ENCODE data around the gene STX1B. TPM values are rescaled to one million over a fixed set of nuclear protein-coding genes. Genes with fewer than 3 reads are reported as not detected.
A peak's percentile ranks its signal among the peaks of the same experiment; 100 is the strongest.

Gene STX1B
- 0.07 and 0.11 TPM in 2 replicates for total RNA-seq
- polyA plus RNA-seq = 0.14 and 0.21 TPM in 2 replicates
- polyA plus RNA-seq (2011; cell fraction: cytosol; rRNA removed) = 0.12 and 0.18 TPM in 2 replicates
- polyA plus RNA-seq (2011; cell fraction: nucleus; rRNA removed) = 0.84 and 0.97 TPM in 2 replicates
- polyA plus RNA-seq (2012) = 0.10 and 0.24 TPM in 2 replicates
- 0.10 TPM in 1 of 2 replicates, not detected in the other for polyA minus RNA-seq
- polyA minus RNA-seq (2011; cell fraction: cytosol; rRNA and poly(A)+ RNA removed) = 0.51 TPM
- 0.29 and 0.67 TPM in 2 replicates for polyA minus RNA-seq (2011; cell fraction: nucleus; rRNA and poly(A)+ RNA removed)
- percentile 15 among the genes with signal in this experiment for Bru-seq, nascent RNA
- BruChase-seq, experiment 1, labeled RNA remaining after a 6-hour chase = percentile 14 among the genes with signal in this experiment
- BruChase-seq, experiment 2, labeled RNA remaining after a 2-hour chase = not detected
- long read RNA-seq = 0 reads

DNA sequence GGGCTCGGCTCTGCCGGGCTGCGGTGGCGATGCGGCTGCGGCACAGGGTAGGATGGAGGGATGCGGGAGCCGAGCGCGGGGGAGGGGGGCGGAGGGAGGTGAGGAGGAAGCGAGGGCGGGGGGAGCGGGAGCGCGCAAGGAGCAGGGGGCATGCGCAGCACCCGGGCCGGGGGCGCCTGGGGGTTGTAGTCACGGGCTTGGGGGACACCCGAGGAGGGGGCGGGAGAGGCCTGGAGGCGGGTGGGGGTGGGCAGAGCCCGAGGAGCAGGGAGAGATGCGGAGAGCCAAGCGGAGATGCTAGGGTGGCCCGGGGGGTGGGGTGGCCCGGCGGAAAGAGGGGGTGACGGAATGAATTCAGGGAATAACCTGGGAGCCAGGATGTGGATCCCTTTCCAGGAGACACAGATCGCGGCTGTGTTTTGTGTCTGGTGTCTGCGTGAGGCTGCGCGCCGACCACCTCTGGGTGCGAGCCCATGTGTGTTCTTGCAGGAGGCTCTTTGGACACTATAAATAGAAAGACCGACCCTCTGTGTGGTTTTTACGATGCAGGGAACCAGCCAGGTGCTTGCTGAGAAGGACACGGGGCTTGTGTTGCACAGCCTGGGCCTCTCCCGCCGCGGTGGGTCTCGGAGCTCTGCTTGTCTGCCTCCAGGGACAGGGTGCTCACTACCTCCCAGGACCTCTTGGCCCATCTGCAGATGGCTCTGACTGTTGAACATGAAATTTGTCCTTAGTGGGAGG lies at the start of gene STX1B:
TSS of gene STX1B (minus strand) at position 54 of the 741 bp plus-strand sequence. CDS start 242 bp downstream, outside the sequence.
- H3K9me3 ChIP-seq (replicated peaks; ENCODE audit: control insufficient read depth, insufficient read depth, low read length) = no peaks in the 10 kb centered on the region
- H3K9me1 ChIP-seq (replicated peaks; ENCODE audit: control insufficient read depth, extremely low read depth, insufficient read depth, low read length) = no peaks in the 10 kb centered on the region
- ChIA-PET POLR2A (no interaction called here), CTCF (no interaction called here)
- no peaks in the 10 kb centered on the region for H4K20me1 ChIP-seq (replicated peaks; ENCODE audit: control insufficient read depth, extremely low read depth, insufficient read depth, low read length)
- no peaks in the 10 kb centered on the region for H3K79me2 ChIP-seq (ENCODE audit: control insufficient read depth, insufficient read depth, low read length)
- no peak within 1 kb of the TSS for H3K9ac ChIP-seq (replicated peaks; ENCODE audit: extremely low read depth, insufficient read depth, low read length)
- BruUV-seq (replicated peaks) = no TSS peak
- H2AFZ ChIP-seq (ENCODE audit: low read depth, low read length) = no peak within 1 kb of the TSS
- no peak within 1 kb of the TSS for H3K4me2 ChIP-seq (ENCODE audit: insufficient read depth, low read length)
- H3K36me3 ChIP-seq (ENCODE audit: control insufficient read depth in 2 of 2, extremely low read depth in 1 of 2, insufficient read depth in 2 of 2, low read length in 2 of 2) = no peaks in the 10 kb centered on the region
- intact Hi-C loops (cut with micrococcal nuclease) (no loop called here), dilution Hi-C loops (cut with MboI; ENCODE audit: extremely low pct_ligation_motif_present, low sequenced_read_pairs) (no loop called here)
- H3K4me1 ChIP-seq (ENCODE audit: control insufficient read depth, extremely low read depth, insufficient read depth, low read length) = no peaks in the 10 kb centered on the region
- no peak for FAIRE-seq
- TF ChIP-seq, protein P1, sequence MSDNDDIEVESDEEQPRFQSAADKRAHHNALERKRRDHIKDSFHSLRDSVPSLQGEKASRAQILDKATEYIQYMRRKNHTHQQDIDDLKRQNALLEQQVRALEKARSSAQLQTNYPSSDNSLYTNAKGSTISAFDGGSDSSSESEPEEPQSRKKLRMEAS (IDR thresholded peaks at IDR 0.05; ENCODE audit: insufficient read depth, insufficient read length) = no peak
- TF ChIP-seq CTCF (IDR thresholded peaks at IDR 0.05; ENCODE audit: extremely low read depth in 1 of 2, insufficient read depth in 1 of 2, low read depth in 1 of 2, low read length in 2 of 2) (no peak), EZH2 (IDR thresholded peaks at IDR 0.05; ENCODE audit: borderline replicate concordance, low read depth, low read length, severe bottlenecking) (peak; percentile 54)
- DNase-seq (ENCODE audit: low read depth, low spot score) = no peak
- H3K4me3 ChIP-seq (replicated peaks in 1 of 3; ENCODE audit: insufficient read depth in 1 of 3, low read depth in 1 of 3, low read length in 3 of 3) = no peak within 1 kb of the TSS
- no peak within 1 kb of the TSS for H3K27ac ChIP-seq (ENCODE audit: insufficient read depth, low read depth, low read length)
- H3K27me3 ChIP-seq (ENCODE audit: control insufficient read depth in 2 of 2, insufficient read depth in 2 of 2, low read length in 2 of 2) = peaks cover 17 to 32% of the 10 kb centered on the region in 2 experiments

All from endothelial cell of umbilical vein (primary cell).